Measurements from ENCODE around the gene GIGYF2.
"Not testable (repeated sequence)": the region's sequence is repeated elsewhere in the genome, so short reads cannot be mapped to it uniquely, and the experiment has no call there.

Gene GIGYF2

GRCh38 chr2:232817756-232818155, 120.6 kb downstream of the GIGYF2 start:
- DNase-seq: no peak

GRCh38 chr2:232829988-232830387, 132.9 kb downstream of the GIGYF2 start:
- DNase-seq: no peak

GRCh38 chr2:232831496-232831895, 134.4 kb downstream of the GIGYF2 start:
- no peak for DNase-seq

GRCh38 chr2:232833830-232834229, 136.7 kb downstream of the GIGYF2 start:
- DNase-seq: no peak

GRCh38 chr2:232835687-232836208, 138.6 kb downstream of the GIGYF2 start:
- peak in 1 of 2 experiments; percentile 3 for DNase-seq

GRCh38 chr2:232836934-232837333, 139.8 kb downstream of the GIGYF2 start:
- no peak for DNase-seq

GRCh38 chr2:232838406-232838874, 141.3 kb downstream of the GIGYF2 start:
- no peak for DNase-seq

- DNase-seq: no peak
Measured at GRCh38 chr2:232839411-232840079, 142.4 kb downstream of the GIGYF2 start.

- no peak for DNase-seq
Measured at GRCh38 chr2:232842689-232843088, 145.6 kb downstream of the GIGYF2 start.

- DNase-seq: no peak
Measured at GRCh38 chr2:232843834-232844233, 146.7 kb downstream of the GIGYF2 start.

- DNase-seq: no peak
Measured at GRCh38 chr2:232846055-232846454, 148.9 kb downstream of the GIGYF2 start.

- no peak for DNase-seq
Measured at GRCh38 chr2:232850039-232850438, 152.9 kb downstream of the GIGYF2 start.

GRCh38 chr2:232852081-232852480, 154.9 kb downstream of the GIGYF2 start:
- DNase-seq: not testable (repeated sequence)

GRCh38 chr2:232852676-232853075, 155.5 kb downstream of the GIGYF2 start:
- DNase-seq: no peak

- DNase-seq: no peak
Measured at GRCh38 chr2:232854082-232854481, 157.0 kb downstream of the GIGYF2 start.

- no peak for DNase-seq
Measured at GRCh38 chr2:232857158-232857563, 160.0 kb downstream of the GIGYF2 start.

GRCh38 chr2:232859385-232859916, 162.3 kb downstream of the GIGYF2 start:
- no peak for DNase-seq

GRCh38 chr2:232860593-232861241, 163.6 kb downstream of the GIGYF2 start:
- DNase-seq: no peak

- no peak for DNase-seq
Measured at GRCh38 chr2:232861353-232861752, 164.2 kb downstream of the GIGYF2 start.

- no peak for DNase-seq
Measured at GRCh38 chr2:232863996-232864395, 166.9 kb downstream of the GIGYF2 start.

- DNase-seq: no peak
Measured at GRCh38 chr2:232865165-232865564, 168.0 kb downstream of the GIGYF2 start.

GRCh38 chr2:232866104-232866503, 169.0 kb downstream of the GIGYF2 start:
- no peak for DNase-seq

- DNase-seq: no peak
Measured at GRCh38 chr2:232869138-232870017, 172.2 kb downstream of the GIGYF2 start.
